GM23338 (cell line): Measurements from ENCODE around the gene FLT1. TPM values are rescaled to one million over a fixed set of nuclear protein-coding genes. Genes with fewer than 3 reads are reported as not detected.

Experiments
- ATAC-seq: fragments of 200-7000 bp; cut with Tn5 transposase; 3 replicates; pipeline ENCODE4 v1.9.1; 2020
- DNase-seq: peaks from one replicate; pipeline ENCODE4 v3.0.0-alpha.2; 2015; ENCODE audit warnings: low spot score
- H2AFZ ChIP-seq: fragments of 200-600 bp; sonication (generic); 2 replicates; pipeline ENCODE4 v1.8.0; 2016; ENCODE audit warnings: antibody characterized with exemption, mild to moderate bottlenecking, moderate library complexity
- H3F3A ChIP-seq: fragments of 200-600 bp; sonication (generic); replicated peaks from 2 replicates; pipeline ENCODE4 v1.8.0; 2017; ENCODE audit warnings: antibody characterized with exemption, mixed run types, low read depth
- H3K27ac ChIP-seq: fragments of 200-600 bp; sonication (generic); 2 replicates; pipeline ENCODE4 v1.6.1; 2016; ENCODE audit warnings: low read depth
- H3K27me3 ChIP-seq: fragments of 200-600 bp; sonication (generic); 2 replicates; pipeline ENCODE4 v1.8.0; 2016; ENCODE audit warnings: mild to moderate bottlenecking, mixed run types, moderate library complexity; ENCODE audit not compliant: insufficient read depth
- H3K36me3 ChIP-seq: fragments of 200-600 bp; sonication (generic); 2 replicates; pipeline ENCODE4 v1.8.0; 2016; ENCODE audit warnings: mild to moderate bottlenecking; ENCODE audit not compliant: insufficient read depth
- H3K4me1 ChIP-seq: fragments of 200-600 bp; sonication (generic); 2 replicates; pipeline ENCODE4 v1.8.0; 2016; ENCODE audit warnings: mild to moderate bottlenecking, moderate library complexity; ENCODE audit not compliant: insufficient read depth
- H3K4me2 ChIP-seq: fragments of 200-600 bp; sonication (generic); 2 replicates; pipeline ENCODE4 v1.7.1; 2017; ENCODE audit warnings: mixed run types
- H3K4me3 ChIP-seq: fragments of 200-600 bp; sonication (generic); 2 replicates; pipeline ENCODE4 v1.6.1; 2016; ENCODE audit warnings: mixed run types
- H3K79me2 ChIP-seq: fragments of 200-600 bp; sonication (generic); replicated peaks from 2 replicates; pipeline ENCODE4 v1.8.0; 2017; ENCODE audit warnings: mild to moderate bottlenecking; ENCODE audit not compliant: insufficient read depth
- H3K9me2 ChIP-seq: fragments of 200-600 bp; sonication (generic); 2 replicates; pipeline ENCODE4 v1.8.0; 2017; ENCODE audit not compliant: insufficient read depth
- H4K20me1 ChIP-seq: fragments of 200-600 bp; sonication (generic); replicated peaks from 2 replicates; pipeline ENCODE4 v1.8.0; 2017; ENCODE audit warnings: mild to moderate bottlenecking; ENCODE audit not compliant: insufficient read depth
- H3K27ac Mint-ChIP-seq: 2 replicates; pipeline ENCODE4 v1.8.0; 2020; ENCODE audit warnings: inconsistent platforms, mild to moderate bottlenecking, moderate library complexity, mixed read lengths
- H3K27me3 Mint-ChIP-seq: 3 replicates; pipeline ENCODE4 v1.8.0; 2022; ENCODE audit warnings: low read depth, mild to moderate bottlenecking, moderate library complexity, mixed read lengths, inconsistent platforms; ENCODE audit not compliant: insufficient read depth, poor library complexity
- H3K36me3 Mint-ChIP-seq: 3 replicates; pipeline ENCODE4 v1.8.0; 2021; ENCODE audit warnings: low read depth, mild to moderate bottlenecking, inconsistent platforms, moderate library complexity, mixed read lengths
- H3K4me1 Mint-ChIP-seq: 3 replicates; pipeline ENCODE4 v1.8.0; 2020; ENCODE audit warnings: mild to moderate bottlenecking, inconsistent platforms, mixed read lengths
- H3K4me3 Mint-ChIP-seq: 3 replicates; pipeline ENCODE4 v1.8.0; 2021; ENCODE audit warnings: moderate library complexity, mild to moderate bottlenecking, inconsistent platforms, mixed read lengths
- H3K9me3 Mint-ChIP-seq: 3 replicates; pipeline ENCODE4 v1.8.0; 2020; ENCODE audit warnings: moderate library complexity, mild to moderate bottlenecking, inconsistent platforms, mixed read lengths
- CREB1 ChIP-seq: fragments of 250-450 bp; sonication (Bioruptor Pico); IDR thresholded peaks from 2 replicates; pipeline ENCODE4 v1.5.0; 2020; ENCODE audit warnings: low read depth, mild to moderate bottlenecking, moderate library complexity
- EZH2 ChIP-seq: fragments of 200-600 bp; sonication (generic); IDR thresholded peaks from one replicate; pipeline ENCODE4 v1.8.0; 2017; ENCODE audit warnings: antibody characterized with exemption, mild to moderate bottlenecking, low read depth; ENCODE audit not compliant: unreplicated experiment
- EZH2phosphoT487 ChIP-seq: fragments of 200-600 bp; sonication (generic); IDR thresholded peaks from one replicate; pipeline ENCODE4 v1.8.1; 2018; ENCODE audit warnings: antibody characterized with exemption; ENCODE audit not compliant: unreplicated experiment
- JUNB ChIP-seq: IDR thresholded peaks from one replicate; pipeline ENCODE4 v1.6.1; 2016; ENCODE audit warnings: antibody characterized with exemption; ENCODE audit not compliant: unreplicated experiment
- NANOG ChIP-seq: IDR thresholded peaks from 2 replicates; pipeline ENCODE4 v1.6.1; 2016; ENCODE audit warnings: antibody characterized with exemption, borderline replicate concordance
- POLR2AphosphoS5 ChIP-seq: IDR thresholded peaks from 2 replicates; pipeline ENCODE4 v1.6.1; 2016; ENCODE audit warnings: antibody characterized with exemption, low read depth
- STAT1 ChIP-seq: IDR thresholded peaks from one replicate; pipeline ENCODE4 v1.6.1; 2016; ENCODE audit warnings: antibody characterized with exemption; ENCODE audit not compliant: unreplicated experiment
- ZNF114 ChIP-seq: fragments of 250-450 bp; sonication (Bioruptor Pico); IDR thresholded peaks from 2 replicates; pipeline ENCODE4 v1.5.0; 2020; ENCODE audit warnings: mild to moderate bottlenecking, moderate library complexity
- ZNF331 ChIP-seq: fragments of 250-450 bp; sonication (Bioruptor Pico); IDR thresholded peaks from 2 replicates; pipeline ENCODE4 v1.5.0; 2020; ENCODE audit warnings: low read depth, mild to moderate bottlenecking, moderate library complexity
- polyA plus RNA-seq: library from polyadenylated mRNA; unstranded; fragments of >200 nt; fragmentation: Nextera tagmentation; extraction: Ambion mirVana; gene quantifications from 2 replicates; pipeline ENCODE4 v1.2.1, GENCODE V29; 2016
- total RNA-seq: library from RNA; depleted of rRNA; stranded (reverse); fragments of >200 nt; shearing (Covaris generic); gene quantifications from 2 replicates; pipeline ENCODE4 v1.2.3, GENCODE V29; 2014
- TF ChIP-seq, protein P1 (sequence below): fragments of 250-450 bp; sonication (Bioruptor Pico); IDR thresholded peaks from 2 replicates; pipeline ENCODE4 v1.5.0; 2020; ENCODE audit warnings: mild to moderate bottlenecking, moderate library complexity
- TF ChIP-seq, protein P2 (sequence below), 2 experiments: fragments of 200-600 bp in 1 of 2; sonication (generic) in 1 of 2; conservative IDR thresholded peaks; 2 replicates each; pipeline versions ENCODE4 v1.5.1 to v1.6.1; 2016 to 2017; ENCODE audit warnings: antibody characterized with exemption in 2 of 2, low read depth in 2 of 2, mild to moderate bottlenecking in 2 of 2, moderate library complexity in 1 of 2
- TF ChIP-seq, protein P3 (sequence below): IDR thresholded peaks from one replicate; pipeline ENCODE4 v1.6.1; 2018; ENCODE audit warnings: antibody characterized with exemption; ENCODE audit not compliant: unreplicated experiment
- TF ChIP-seq, protein P4 (sequence below): IDR thresholded peaks from 2 replicates; pipeline ENCODE4 v1.6.1; 2016; ENCODE audit warnings: antibody characterized with exemption

Gene FLT1
- total and polyA plus RNA-seq, 2 experiments from 2014 or later: 26.8 to 116 TPM

DNA sequence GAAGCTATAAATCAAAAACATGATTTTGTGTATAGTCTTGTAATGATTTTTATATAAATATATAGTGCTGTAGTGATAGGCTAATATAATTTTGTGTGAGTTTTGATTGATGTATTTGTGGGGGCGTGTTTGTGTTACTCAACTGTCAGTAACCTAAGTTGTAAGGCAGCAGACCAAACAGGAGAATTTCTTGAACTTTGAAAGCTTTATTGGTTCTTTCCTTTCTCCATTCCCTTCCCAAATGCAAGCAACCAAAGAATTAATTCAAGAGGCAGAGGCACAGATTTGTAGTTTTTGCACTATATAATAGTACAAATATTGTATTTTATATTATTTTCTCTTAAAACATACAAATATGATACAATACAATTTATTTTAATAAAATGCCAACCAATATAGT, 109.6 kb downstream of the FLT1 start (continued):
- TF ChIP-seq CREB1 (CRISPR knock-in tag): no peak

DNA sequence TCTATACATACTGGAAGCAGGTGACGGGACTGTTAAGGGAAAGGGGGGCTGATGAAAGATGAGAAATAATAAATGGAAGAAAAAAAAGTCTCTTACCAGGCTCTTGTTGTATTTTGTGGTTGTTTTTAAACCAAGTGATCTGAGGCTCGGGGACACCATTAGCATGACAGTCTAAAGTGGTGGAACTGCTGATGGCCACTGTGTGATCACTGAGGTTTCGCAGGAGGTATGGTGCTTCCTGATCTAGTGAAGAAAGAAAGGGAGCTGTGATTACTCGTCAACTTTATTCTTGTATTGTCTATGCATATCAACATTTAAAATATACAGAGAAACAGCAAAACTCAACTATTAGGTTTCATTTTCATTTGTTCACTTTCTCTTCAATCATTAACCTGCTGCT, 110.1 kb downstream of the FLT1 start:
- Histone ChIP-seq H3K27ac (0 out of 2 replicates have a peak overlapping the region, but pooled peaks have one; percentile 36), H4K20me1 (no peaks in the 10 kb centered on the region), H2AFZ (no peak overlapping the region), H3K9me2 (no peaks in the 10 kb centered on the region), H3K79me2 (no peaks in the 10 kb centered on the region; the same call in 1 of the 2 replicates), H3K27me3 (no peaks in the 10 kb centered on the region), H3F3A (no peaks in the 10 kb centered on the region), H3K36me3 (peaks cover 12% of the 10 kb centered on the region), H3K4me1 (peaks cover 28% of the 10 kb centered on the region), H3K4me2 (no peak overlapping the region), H3K4me3 (no peak overlapping the region)
- Mint-ChIP-seq H3K27me3 (no peaks in the 10 kb centered on the region), H3K4me3 (no peak overlapping the region), H3K27ac (peak overlapping the region; percentile 60; the same call in 1 of the 2 replicates), H3K36me3 (peaks cover 48% of the 10 kb centered on the region), H3K9me3 (no peaks in the 10 kb centered on the region), H3K4me1 (peaks cover 36% of the 10 kb centered on the region)
- no peak for ATAC-seq
- TF ChIP-seq JUNB: no peak
- TF ChIP-seq, protein P1, sequence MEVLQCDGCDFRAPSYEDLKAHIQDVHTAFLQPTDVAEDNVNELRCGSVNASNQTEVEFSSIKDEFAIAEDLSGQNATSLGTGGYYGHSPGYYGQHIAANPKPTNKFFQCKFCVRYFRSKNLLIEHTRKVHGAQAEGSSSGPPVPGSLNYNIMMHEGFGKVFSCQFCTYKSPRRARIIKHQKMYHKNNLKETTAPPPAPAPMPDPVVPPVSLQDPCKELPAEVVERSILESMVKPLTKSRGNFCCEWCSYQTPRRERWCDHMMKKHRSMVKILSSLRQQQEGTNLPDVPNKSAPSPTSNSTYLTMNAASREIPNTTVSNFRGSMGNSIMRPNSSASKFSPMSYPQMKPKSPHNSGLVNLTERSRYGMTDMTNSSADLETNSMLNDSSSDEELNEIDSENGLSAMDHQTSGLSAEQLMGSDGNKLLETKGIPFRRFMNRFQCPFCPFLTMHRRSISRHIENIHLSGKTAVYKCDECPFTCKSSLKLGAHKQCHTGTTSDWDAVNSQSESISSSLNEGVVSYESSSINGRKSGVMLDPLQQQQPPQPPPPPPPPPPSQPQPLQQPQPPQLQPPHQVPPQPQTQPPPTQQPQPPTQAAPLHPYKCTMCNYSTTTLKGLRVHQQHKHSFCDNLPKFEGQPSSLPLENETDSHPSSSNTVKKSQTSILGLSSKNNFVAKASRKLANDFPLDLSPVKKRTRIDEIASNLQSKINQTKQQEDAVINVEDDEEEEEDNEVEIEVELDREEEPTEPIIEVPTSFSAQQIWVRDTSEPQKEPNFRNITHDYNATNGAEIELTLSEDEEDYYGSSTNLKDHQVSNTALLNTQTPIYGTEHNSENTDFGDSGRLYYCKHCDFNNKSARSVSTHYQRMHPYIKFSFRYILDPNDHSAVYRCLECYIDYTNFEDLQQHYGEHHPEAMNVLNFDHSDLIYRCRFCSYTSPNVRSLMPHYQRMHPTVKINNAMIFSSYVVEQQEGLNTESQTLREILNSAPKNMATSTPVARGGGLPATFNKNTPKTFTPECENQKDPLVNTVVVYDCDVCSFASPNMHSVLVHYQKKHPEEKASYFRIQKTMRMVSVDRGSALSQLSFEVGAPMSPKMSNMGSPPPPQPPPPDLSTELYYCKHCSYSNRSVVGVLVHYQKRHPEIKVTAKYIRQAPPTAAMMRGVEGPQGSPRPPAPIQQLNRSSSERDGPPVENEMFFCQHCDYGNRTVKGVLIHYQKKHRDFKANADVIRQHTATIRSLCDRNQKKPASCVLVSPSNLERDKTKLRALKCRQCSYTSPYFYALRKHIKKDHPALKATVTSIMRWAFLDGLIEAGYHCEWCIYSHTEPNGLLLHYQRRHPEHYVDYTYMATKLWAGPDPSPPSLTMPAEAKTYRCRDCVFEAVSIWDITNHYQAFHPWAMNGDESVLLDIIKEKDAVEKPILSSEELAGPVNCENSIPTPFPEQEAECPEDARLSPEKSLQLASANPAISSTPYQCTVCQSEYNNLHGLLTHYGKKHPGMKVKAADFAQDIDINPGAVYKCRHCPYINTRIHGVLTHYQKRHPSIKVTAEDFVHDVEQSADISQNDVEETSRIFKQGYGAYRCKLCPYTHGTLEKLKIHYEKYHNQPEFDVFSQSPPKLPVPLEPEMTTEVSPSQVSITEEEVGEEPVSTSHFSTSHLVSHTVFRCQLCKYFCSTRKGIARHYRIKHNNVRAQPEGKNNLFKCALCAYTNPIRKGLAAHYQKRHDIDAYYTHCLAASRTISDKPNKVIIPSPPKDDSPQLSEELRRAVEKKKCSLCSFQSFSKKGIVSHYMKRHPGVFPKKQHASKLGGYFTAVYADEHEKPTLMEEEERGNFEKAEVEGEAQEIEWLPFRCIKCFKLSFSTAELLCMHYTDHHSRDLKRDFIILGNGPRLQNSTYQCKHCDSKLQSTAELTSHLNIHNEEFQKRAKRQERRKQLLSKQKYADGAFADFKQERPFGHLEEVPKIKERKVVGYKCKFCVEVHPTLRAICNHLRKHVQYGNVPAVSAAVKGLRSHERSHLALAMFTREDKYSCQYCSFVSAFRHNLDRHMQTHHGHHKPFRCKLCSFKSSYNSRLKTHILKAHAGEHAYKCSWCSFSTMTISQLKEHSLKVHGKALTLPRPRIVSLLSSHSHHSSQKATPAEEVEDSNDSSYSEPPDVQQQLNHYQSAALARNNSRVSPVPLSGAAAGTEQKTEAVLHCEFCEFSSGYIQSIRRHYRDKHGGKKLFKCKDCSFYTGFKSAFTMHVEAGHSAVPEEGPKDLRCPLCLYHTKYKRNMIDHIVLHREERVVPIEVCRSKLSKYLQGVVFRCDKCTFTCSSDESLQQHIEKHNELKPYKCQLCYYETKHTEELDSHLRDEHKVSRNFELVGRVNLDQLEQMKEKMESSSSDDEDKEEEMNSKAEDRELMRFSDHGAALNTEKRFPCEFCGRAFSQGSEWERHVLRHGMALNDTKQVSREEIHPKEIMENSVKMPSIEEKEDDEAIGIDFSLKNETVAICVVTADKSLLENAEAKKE (CRISPR knock-in tag): no peak
- TF ChIP-seq, protein P2, sequence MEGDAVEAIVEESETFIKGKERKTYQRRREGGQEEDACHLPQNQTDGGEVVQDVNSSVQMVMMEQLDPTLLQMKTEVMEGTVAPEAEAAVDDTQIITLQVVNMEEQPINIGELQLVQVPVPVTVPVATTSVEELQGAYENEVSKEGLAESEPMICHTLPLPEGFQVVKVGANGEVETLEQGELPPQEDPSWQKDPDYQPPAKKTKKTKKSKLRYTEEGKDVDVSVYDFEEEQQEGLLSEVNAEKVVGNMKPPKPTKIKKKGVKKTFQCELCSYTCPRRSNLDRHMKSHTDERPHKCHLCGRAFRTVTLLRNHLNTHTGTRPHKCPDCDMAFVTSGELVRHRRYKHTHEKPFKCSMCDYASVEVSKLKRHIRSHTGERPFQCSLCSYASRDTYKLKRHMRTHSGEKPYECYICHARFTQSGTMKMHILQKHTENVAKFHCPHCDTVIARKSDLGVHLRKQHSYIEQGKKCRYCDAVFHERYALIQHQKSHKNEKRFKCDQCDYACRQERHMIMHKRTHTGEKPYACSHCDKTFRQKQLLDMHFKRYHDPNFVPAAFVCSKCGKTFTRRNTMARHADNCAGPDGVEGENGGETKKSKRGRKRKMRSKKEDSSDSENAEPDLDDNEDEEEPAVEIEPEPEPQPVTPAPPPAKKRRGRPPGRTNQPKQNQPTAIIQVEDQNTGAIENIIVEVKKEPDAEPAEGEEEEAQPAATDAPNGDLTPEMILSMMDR (conservative IDR thresholded peaks at IDR 0.05; ENCODE audit: low read depth in 2 of 2): no peak
- TF ChIP-seq POLR2AphosphoS5: no peak
- TF ChIP-seq CREB1 (CRISPR knock-in tag): no peak
- no peak for TF ChIP-seq NANOG
- no peak for TF ChIP-seq STAT1
- no peak for TF ChIP-seq EZH2
- TF ChIP-seq ZNF114 (CRISPR knock-in tag): no peak
- no peak for TF ChIP-seq ZNF331
- TF ChIP-seq, protein P3, sequence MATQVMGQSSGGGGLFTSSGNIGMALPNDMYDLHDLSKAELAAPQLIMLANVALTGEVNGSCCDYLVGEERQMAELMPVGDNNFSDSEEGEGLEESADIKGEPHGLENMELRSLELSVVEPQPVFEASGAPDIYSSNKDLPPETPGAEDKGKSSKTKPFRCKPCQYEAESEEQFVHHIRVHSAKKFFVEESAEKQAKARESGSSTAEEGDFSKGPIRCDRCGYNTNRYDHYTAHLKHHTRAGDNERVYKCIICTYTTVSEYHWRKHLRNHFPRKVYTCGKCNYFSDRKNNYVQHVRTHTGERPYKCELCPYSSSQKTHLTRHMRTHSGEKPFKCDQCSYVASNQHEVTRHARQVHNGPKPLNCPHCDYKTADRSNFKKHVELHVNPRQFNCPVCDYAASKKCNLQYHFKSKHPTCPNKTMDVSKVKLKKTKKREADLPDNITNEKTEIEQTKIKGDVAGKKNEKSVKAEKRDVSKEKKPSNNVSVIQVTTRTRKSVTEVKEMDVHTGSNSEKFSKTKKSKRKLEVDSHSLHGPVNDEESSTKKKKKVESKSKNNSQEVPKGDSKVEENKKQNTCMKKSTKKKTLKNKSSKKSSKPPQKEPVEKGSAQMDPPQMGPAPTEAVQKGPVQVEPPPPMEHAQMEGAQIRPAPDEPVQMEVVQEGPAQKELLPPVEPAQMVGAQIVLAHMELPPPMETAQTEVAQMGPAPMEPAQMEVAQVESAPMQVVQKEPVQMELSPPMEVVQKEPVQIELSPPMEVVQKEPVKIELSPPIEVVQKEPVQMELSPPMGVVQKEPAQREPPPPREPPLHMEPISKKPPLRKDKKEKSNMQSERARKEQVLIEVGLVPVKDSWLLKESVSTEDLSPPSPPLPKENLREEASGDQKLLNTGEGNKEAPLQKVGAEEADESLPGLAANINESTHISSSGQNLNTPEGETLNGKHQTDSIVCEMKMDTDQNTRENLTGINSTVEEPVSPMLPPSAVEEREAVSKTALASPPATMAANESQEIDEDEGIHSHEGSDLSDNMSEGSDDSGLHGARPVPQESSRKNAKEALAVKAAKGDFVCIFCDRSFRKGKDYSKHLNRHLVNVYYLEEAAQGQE: no peak
- TF ChIP-seq, protein P4, sequence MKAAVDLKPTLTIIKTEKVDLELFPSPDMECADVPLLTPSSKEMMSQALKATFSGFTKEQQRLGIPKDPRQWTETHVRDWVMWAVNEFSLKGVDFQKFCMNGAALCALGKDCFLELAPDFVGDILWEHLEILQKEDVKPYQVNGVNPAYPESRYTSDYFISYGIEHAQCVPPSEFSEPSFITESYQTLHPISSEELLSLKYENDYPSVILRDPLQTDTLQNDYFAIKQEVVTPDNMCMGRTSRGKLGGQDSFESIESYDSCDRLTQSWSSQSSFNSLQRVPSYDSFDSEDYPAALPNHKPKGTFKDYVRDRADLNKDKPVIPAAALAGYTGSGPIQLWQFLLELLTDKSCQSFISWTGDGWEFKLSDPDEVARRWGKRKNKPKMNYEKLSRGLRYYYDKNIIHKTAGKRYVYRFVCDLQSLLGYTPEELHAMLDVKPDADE: no peak
- TF ChIP-seq EZH2phosphoT487: no peak
- no peak for DNase-seq
